ENCODE measurements around the gene SLC22A17. TPM values are rescaled to one million over a fixed set of nuclear protein-coding genes. Genes with fewer than 3 reads are reported as not detected.
"Not testable (repeated sequence)": the region's sequence is repeated elsewhere in the genome, so short reads cannot be mapped to it uniquely, and the experiment has no call there.

SLC22A17 gene
- polyA plus RNA-seq (2013, experiment 1 of 2; ENCODE audit: insufficient read length), result 30.3 TPM
- 32.6 TPM for polyA plus RNA-seq (2013, experiment 2 of 2; ENCODE audit: insufficient read length)

DNA sequence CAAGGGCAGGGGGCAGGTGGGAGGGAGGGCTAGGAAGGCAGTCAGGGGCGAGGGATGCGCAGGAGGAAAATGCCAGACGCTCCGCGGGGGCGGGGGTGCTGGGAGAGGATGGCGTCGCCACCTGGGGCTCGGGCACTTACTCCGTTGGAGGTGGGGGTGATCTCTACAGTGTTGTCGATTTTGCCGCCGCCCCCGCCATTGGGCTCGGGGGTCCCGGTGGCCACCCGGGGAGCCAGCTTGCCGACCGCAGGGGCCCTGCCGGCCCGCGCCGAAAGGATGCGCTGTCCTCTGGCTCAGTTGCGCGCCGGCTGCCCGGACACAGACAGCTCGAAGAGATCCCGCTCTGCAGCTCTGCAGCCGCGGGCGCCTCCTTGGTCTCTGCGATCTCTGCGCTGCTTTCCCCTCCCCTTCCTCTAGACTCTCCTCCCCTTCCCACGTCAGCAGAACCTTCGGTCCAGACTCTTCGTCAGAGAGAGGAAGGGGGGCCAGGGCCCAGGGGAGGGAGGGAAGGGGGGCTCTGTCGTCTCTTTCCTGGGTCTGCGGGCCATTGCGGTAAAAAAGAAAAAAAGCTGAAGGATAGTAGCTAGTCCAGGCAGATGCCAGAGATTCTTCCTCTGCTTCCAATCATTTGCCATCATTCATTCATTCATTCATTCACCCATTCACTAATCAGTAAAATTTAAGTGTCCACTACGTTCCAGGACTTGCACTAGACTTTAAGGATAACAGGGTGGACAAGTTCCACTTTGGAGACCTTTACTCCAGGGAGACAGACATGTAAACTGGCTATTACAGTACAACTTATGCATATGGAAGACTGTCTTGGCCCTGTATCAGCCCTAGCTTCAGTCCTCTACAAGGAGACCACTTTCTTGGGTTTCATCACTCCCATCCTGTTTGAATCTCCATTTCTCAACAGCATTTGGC is at the start of gene SLC22A17:
Gene SLC22A17, minus strand, starts transcription at position 382 of the 927 bp plus-strand sequence.
- peak; percentile 93 for DNase-seq

DNA sequence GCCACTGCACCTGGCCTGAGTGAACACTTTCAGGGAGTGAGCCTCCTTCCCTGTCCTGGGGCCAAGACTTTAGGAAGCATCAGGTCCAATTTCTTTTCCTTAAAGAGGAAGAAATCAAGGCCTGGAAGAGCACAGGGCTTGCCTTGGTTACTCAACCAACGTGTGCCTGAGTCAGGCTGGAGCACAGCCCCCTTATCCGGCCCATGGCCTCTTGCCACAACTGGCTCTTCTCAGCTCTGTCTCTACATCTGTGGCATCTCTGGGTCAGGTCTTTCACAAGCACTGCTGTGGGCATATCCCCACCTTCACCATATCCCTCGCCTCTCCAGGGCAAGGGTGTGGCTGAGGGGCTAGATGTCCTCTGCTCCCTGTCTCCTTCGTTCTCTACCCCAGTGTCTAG is 48.6 kb upstream of the SLC22A17 start:
- DNase-seq, result no peak

DNA sequence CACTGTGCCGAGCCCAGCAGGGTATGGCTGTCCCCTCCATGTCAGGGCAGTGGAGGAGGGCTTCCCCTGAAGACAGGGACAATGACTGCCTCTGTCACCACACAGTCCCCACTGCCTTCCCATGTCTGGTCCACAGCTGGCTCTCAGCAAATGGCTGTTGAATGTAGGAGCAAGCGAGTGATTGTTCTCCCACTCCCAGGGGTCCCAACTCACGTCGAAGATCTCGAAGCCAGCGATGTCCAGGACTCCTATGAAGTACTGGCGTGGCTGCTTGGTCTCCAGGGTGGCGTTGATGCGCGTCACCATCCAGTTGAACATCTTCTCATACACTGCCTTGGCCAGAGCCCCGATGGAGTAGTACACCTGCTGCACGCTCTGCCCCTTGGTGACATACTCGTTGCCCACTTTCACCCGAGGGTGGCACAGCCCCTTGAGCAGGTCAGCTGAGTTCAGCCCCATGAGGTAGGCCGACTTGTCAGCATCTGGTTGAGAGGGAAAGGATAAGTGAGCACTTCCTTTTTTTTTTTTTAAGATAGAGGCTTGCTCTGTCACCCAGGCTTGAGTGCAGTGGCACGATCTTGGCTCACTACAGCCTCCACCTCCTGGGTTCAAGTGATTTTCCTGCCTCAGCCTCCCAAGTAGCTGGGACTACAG is 47.9 kb upstream of the SLC22A17 start:
- not testable (repeated sequence) for DNase-seq

DNA sequence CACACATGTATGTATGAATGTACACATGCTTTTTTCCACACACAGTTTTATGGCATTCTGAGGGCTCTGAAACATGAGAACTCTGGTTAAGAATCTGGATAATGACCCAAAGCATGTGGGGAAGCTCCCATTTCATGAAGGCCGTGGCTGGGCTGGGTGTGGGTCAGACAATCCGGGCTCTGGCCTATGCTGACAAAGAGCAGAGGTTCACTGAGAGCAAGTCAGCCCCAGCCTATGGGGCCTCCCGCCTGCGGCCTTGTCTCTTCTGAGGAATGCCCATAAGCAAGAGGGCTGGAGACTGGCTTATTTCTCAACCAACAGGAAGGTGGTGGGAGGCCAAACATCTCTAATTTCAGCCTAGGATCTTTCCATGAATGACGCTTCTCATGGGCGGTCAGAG is 46.9 kb upstream of the SLC22A17 start:
- DNase-seq, result no peak

DNA sequence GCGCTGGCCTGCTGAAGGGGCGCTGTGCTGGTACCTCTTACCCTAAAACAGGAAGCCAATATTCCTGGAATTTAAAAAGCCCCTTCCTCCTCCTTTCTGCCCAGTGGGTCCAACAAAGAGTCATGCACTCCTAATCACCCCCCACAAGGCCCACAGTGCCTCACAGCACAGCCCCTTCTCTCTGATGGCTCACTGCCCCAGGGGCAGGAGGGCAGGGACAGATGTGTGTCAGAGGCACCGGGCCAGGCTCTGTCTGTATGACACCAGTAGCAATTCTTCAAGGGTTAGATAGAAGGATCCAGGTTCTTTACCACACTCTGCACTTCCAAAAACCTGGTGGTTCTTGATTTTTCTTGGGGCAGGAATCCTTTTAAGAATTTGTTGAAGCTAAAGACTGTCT is 46.4 kb upstream of the SLC22A17 start:
- DNase-seq, result no peak

DNA sequence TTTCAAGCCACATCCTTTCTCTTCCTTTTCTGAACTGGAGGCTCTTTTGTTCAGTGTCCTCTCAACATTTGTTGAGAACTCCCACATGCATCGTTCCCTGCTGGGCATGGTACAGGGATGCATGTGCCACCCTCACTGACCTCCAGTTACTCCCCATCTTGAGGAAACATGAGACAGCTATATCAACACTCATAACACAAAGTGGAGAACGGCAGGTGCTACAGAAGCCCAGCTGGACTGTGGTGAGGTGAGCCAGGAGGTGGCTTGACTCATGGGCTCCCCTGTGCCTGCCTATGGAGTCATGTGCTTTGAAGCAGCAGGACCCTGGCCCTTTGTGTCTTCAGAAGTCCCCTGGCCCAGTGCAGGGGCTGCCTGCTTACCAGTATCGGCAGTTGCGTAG is 45.7 kb upstream of the SLC22A17 start:
- no peak for DNase-seq

DNA sequence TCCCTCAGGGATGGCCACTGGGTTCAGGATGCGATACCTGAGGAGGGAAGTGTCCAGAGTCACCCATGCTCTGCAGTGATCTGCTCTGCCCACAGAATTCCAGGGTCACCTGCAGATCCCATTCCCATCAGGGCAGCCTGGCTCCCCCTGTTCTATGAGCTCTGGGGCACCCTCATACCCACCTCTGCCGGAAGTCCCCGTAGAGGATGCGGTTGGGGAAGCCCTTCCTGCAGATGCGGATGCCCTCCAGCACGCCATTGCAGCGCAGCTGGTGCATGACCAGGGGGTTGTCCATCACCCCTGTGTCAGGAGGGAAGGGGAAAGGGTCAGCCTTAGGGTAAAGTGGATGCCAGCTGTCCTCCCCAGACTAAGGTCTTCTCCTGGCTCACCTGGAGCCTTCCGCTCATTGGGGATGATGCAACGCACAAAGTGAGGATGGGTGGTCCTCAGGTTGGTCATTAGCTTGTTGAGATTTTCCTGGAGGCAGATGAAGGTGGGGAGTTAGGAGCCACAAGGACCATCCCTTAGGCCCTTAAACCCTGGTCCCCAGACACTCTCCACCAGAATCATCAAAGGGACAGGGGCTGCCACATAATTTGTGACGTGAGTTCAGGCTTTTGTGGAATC is 44.2 kb upstream of the SLC22A17 start:
- no peak for DNase-seq

DNA sequence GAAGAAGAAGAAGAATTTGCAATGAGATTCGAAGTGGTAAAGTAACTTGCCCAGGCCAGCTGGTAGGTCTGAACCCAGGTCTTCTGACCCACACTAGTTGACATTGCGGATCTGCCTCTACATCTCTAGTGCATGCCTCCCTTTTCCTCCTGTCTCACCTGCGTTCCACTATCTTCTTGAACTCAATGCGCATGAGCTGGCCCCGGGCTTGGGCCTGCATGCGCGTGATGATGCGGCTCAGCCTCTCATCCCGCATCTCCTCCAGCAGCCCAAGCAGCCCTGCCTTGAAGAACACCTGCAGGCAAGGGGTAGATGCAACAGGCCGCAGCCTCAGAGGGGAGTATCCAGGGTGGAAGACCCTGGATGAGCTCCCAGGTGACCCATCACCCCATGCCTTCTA is 43.4 kb upstream of the SLC22A17 start:
- no peak for DNase-seq

DNA sequence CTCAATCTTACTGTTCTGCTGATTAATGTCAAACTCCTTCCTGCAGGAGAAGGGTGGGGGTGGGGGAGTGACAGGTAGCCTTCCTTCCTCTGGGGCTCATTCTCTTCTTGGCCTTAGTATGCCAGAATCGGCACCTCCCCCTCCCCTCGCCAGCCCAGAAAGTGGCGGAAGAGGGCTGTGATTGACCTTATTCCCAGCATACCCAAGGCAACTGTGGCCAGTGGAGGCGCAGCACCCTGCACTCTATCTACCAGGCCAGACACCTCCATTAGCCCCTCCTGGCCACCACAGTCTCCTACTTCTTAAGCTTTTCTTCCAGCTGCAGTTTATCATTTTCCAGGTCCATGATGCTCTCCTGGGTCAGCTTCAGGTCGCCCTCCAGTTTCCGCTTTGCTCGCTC is 39.9 kb upstream of the SLC22A17 start:
- DNase-seq, result no peak

DNA sequence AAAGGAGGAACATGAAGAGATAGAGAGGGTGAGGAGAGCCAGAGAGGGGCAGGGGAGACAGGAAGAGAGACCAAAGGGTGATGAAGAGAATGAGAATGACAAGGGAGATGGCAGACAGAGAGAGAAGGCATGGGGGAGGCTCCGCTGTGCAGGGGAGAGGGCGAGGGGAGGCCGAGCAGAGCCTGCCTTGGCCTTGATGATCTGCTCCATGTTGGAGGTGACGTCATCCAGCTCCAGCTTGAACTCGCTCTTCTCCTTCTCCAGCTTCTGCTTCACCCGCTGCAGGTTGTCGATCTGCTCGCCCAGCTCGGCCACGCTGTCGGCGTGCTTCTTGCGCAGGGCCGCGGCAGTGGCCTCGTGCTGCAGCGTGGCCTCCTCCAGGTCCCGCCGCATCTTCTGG is 37.2 kb upstream of the SLC22A17 start:
- DNase-seq, result not testable (repeated sequence)

DNA sequence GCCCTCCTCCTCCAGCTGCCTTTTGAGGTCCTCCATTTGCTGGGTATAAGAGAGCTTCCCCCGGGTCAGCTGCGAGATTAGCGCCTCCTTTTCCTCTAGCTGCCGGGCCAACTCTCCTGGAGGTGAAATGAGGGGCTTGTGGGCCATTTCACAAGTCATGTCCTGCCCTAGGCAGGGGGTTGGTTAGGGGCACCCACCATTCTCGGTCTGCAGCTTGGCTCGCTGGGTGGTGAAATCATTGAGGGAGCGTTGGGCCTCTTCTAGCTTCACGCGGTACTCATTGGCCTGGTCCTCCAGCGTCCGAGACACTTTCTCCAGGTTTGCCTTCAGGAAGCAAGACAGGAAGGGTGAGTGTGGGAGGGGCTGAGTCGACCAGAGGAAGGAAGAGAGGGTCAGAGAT is 36.7 kb upstream of the SLC22A17 start:
- DNase-seq, result no peak

DNA sequence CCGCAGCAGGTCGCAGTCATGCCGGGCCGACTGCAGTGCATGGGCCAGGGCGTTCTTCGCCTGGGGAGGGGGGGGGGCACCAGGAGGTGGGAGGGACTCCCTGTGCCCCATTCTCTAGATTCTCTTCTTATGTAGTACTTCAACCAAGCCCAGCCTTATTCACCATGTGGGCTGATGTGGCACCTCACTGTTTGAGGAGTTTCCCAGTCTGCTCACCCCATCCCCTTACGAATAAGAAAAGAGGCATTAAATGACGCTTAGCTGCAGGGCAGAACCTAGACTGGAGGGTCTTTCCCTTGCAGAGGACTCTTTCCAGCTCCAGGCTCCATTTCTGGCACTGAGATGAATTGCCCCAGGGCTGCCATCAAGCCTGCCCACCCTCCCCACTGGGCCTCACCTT is 36.3 kb upstream of the SLC22A17 start:
- no peak for DNase-seq

DNA sequence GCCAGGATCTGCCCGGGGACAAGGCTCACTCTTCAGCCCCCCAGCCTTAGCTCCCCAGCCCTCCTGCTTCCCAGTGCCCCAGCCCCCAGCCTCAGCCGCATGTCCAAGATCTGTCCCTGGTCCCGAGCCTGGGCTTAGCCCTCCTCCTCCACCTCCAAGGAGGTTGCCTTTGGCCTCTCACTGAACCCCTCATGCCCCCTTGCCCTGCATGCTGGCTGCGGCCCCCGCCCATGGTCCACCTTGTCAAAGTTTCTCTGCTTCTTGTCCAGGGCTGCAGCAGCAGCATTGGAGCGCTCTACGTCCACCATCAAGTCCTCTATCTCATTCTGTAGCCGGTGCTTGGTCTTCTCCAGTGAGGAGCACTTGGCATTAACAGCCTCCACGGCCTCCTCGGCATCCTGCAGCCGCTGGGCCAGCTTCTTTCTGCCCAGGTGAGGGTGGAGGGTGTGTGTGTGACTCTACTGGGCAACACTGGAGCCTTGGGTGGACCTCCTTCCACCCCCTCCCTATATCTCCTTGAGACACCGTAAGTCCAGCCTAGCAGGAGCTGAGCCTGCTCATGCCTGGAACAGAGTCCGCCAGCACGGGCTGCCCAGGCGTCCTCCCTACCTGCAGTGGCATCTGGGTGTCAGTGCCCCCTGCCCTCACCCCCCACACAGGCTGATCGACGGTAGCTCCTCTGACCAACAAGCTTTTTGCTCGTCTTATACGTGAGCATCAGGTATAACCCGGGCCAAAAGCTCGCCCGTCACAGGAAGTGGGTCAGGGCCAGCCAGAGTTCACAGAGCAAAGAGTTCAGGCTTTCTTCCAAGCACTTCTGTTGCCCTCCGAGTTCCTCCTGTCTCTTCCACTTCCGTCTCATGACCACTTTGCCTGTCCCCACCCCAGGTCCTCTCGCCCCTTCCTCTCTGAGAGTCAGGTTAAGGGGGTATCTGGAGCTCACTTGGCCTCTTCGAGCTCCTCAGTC is 35.5 kb upstream of the SLC22A17 start:
- no peak for DNase-seq

DNA sequence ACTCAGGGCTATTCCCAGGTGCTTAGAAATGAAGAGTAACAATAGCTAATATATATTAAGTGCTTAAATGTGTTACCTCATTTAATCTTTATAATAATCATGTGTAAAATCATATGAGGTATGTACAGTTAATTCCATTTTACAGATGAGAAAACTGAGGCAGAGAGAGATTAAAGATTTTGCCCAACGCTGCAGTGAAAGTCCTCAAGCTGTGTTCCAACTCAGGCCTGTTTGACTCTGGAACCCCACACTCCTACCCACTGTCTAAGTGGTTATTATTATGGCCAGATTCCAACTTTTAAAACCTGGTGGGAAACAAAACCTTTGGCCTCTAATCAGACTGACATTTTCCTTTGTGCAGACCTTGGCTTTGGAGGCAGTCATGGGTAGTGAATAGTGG is 34.3 kb upstream of the SLC22A17 start:
- DNase-seq, result no peak

DNA sequence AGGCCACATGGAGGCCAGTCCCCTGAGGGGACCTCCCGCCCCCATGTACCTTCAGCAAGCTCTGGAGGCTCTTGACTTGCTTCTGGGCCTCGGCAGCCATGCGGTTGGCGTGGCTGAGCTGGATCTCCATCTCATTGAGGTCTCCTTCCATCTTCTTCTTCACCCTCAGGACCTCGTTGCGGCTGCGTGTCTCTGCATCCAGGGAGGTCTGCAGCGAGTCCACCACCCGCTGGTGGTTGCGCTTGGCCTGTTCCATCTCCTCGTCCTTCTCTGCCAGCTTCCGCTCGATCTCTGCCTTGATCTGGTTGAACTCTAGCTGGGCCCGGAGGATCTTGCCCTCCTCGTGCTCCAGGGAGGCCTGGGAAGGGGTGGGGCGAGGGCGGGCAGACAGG is 33.6 kb upstream of the SLC22A17 start:
- not testable (repeated sequence) for DNase-seq

DNA sequence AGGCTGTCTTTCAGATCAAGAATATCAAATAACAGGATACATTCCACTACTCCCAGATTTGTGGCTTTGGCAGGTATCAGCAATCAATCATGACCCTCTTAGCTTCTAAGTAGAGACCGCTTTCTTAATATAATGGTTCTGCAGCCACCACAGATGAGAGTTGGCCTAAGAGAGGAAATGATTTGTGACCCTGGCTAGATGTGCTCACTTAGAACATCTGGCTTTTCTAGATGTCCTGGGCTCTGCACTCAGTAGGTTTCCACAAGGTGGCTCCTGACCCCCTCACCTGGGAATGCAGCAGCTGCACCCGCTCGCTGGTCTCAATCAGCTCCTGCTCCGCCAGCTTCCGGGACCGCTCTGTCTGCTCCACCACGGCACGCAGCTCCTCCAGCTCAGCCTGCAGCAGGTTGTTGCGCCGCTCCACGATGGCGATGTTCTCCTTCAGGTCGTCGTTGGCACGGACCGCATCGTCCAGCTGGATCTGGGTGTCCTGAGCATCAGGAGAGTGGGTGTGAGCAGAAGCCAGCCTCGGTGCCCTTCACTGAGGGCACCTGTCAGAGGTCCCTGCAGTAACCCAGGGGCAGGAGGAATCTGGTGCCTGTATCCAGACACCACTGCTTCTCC is 33.1 kb upstream of the SLC22A17 start:
- DNase-seq, result no peak

DNA sequence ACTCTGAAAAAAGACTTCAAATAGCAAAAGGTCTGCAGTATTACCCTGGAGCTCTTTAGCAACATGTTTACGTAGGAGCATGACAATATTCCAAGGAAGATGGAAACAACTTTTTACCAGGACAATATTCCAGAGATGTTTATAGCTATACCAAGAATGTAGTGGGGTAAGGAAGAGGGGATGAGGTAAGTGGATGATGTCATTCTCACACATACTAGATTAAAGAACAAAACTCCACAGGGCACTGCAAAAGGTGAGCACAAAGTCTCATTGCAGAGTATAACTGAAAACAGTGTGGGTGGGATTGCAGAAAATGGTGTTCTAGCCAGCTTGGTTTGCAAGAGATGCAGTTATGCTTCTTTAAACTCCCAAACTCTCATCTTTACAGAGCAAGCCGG is 32.6 kb upstream of the SLC22A17 start:
- DNase-seq, result no peak

DNA sequence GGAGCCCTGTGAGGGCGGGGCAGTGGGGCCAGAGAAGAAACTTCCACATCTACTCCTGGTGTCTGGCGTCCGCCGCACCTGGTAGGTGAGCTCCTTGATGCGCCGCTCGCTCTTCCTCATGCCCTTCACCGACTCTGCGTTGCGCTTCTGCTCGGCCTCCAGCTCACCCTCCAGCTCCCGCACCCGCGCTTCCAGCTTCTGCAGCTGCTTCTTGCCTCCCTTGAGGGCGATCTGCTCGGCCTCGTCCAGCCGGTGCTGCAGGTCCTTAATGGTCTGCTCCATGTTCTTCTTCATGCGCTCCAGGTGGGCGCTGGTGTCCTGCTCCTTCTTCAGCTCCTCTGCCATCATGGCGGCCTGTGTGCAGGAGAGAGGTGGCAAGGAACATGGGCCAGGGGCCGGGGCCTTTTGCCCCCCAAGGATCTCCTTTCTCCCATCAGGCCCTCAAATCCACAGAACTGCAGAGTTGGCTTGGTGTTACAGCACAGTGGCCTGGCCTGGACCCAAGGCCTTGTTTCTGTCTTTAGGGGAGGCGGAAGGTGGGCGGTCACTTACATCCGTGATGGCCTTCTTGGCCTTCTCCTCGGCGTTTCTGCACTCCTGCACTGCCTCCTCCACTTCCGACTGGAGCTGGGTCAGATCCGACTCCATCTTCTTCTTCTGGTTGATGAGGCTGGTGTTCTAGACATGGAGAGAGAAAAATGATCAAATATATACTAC is 31.8 kb upstream of the SLC22A17 start:
- DNase-seq, result no peak

DNA sequence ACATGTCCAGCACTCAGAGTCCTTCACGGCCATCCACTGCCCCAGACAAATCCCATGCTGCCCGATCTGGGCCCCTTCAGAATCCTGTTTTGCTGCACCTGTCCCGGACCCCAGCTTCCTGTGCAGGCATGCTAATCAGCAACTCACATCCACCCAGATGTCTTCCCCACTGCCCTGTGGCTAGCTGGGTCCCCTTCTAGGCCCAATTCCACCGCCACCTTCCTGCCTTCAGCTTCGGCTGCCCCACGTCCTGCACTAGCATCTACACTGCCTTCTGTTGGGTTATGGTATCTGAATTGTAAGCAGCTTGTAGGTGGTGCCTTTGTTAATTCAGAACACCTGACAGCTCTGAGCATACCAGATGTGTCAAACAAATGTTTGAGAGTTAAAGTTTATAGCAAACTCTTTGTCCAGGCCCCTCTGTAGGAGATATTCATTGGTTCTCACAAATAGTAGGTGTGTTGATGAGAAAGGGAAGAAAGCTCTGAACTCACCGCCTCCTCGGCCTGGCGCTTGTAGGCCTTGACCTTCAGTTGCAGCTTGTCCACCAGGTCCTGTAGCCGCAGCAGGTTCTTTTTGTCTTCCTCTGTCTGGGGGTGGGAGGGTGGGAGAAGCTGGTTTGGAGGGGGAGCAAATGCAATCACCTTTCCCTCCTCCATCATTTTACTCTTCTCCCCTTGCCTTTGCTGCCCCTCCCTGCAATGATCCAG is 30.2 kb upstream of the SLC22A17 start:
- DNase-seq, result no peak

DNA sequence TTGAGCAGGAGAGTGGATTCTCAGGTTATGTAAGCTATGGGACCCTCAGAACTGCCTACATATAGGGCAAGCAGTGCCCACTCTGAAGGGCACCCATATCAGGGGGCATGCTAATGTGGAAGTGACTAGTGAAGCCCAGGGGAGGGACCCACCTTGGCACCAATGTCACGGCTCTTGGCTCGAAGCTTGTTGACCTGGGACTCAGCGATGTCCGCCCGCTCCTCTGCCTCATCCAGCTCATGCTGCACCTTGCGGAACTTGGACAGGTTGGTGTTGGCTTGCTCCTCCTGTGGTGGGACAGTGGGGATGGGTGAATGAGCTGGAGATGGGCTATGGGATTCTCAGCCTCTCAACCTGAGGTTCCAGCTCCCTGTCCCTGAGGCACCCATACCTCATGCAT is 29.6 kb upstream of the SLC22A17 start:
- no peak for DNase-seq

All from fibroblast of skin of scalp (primary cell).